HG03045 (cell line): ENCODE measurements around the gene ALKBH6.

ENCODE experiments used
- ATAC-seq: cut with Tn5 transposase; IDR thresholded peaks from one replicate; pipeline ENCODE4 v1.9.1; 2021; ENCODE audit warnings: mild to moderate bottlenecking, moderate library complexity; ENCODE audit not compliant: unreplicated experiment

Gene ALKBH6

DNA sequence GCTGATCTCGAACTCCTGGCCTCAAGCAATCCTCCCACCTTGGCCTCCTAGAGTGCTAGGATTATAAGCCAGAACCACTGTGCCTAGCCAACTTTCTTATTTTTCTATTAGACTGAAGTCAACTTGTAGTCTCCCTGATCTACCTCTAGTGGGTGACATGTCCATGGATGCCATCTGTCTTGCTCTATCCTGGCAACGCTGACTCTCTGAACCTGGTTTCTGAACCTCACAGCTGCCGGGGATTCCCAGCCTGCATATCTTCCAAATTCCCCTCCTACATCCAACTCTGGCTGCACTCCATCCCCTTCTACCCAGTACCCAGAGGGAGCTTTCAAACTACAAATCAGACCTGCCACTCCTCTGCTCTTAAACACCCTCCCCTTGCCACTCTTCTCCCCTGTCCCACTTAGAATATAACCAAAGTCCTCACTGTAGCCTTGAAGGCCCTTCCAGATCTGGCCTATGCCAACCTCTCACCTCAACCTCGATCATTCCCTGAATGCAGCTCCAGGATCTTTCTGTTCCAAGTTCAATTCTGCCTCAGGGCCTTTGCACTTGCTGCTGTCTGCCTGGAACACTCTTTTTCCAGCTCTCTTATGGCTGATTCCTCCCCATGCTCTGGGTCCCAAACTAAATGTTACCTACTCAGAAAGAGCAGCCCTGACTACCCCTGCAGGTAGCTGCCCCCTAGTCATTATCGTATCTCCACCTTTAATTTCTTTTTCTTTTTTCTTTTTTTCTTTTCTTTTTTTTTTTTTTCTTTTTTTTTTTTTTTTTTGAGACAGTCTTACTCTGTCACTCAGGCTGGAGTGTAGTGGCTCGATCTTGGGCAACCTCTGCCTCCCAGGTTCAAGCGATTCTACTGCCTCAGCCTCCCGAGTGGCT, 16.5 kb upstream of the ALKBH6 start:
- no peak for ATAC-seq

GRCh38 chr19:36028313-36029041, 14.5 kb upstream of the ALKBH6 start:
- ATAC-seq: no peak

DNA sequence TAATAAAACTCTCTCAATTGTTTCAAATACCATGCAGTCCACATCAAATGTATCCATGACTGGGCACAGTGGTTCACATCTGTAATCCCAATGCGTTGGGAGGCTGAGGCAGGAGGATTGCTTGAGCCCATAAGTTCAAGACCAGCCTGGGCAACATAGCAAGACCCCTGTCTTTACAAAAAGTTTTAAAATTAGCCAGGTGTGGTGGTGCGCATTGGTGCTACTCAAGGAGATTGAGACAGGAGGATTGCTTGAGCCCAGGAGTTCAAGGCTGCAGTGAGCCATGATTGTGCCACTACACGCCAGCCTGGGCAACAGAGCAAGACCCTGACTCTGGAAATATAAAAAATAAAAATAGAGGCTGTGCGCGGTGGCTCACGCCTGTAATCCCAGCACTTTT, 13.7 kb upstream of the ALKBH6 start:
- ATAC-seq: no peak

DNA sequence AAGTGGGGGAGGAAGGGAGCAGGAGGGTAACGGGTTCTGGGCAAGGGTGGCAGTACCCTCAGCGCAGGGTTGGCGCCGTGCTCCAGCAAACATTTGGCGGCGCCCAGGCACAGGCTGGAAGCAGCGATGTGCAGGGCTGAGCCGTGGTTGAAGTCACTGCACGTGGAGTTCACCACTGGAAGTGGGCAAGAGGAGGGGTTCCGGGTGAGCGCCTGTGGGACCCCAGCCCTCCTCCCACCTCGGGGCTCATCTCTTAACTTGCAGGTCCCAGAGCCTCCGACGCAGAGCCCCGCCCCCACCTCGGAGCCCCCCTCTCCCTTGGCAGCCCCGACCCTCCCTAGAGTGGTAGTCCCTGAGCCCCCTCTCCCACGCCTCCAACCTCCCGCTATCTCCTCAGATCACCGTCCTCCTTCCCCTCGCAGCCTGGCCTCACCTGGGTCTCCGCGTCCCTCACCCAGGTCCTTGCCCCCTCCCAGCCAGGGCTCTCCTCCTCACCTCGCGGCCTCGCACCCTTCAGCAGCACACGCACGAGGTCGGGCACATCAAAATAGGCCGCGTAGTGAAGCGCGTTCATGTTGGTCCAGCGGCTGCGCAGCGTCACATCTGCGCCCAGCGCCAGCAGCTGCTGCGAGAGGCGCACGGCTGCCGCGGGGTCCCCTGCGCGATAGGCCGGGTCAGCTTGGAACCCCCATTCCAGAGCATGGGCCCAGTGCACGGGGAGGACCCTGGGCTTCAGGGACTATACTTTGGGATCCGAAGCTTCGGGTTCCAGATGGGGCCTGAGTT, 12.3 kb upstream of the ALKBH6 start:
- no peak for ATAC-seq

DNA sequence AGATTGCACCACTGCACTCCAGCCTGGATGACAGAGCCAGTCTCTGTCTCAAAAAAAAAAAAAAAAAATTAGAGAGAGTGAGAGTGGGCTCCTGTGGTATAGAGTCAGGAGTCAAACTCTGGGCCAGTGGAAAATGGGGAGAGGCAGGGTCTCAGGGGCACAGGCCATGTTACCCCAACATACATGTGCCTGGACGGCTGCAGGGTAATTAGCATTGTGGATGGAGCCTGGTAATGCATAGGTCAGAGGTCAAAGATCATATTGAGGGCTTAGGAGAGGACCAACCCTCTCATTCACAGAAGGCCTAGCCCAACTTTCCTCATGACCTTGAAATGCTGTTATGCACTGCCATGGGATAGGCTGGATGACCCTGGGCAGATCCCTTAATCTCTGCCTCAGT, 11.5 kb upstream of the ALKBH6 start:
- ATAC-seq: no peak

GRCh38 chr19:36023432-36023831, 9.4 kb upstream of the ALKBH6 start:
- ATAC-seq: no peak

DNA sequence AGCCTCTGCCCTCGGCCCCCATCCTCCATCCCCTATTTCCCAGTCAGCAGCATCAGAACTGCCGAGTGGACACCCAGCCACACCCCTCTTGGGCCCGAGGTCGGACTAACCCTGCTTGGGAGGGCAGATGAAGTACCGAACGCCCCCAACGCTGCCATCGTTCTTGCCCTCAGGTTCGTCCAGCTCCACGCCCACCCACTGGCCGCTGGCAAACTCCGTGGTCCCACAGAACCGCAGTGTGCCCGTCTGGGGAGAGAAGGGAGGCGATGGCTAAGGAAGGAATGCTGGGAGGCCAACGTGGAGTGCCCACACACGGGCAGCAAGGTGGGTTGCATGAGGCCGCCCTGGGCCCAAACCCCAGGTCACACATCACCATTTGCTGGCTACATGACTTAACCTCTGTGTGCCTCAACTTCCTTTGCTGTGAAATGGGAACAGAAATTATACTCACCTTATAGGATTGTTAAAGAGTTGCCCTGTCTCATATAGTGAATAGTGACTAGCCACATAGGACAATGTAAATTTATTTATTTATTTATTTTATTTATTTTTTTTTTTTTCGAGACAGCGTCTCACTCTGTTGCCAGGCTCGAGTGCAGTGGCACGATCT, 5.2 kb upstream of the ALKBH6 start:
- ATAC-seq: no peak

- ATAC-seq: no peak
These were observed 567 bp downstream of the ALKBH6 start for GRCh38 chr19:36013280-36014011.

DNA sequence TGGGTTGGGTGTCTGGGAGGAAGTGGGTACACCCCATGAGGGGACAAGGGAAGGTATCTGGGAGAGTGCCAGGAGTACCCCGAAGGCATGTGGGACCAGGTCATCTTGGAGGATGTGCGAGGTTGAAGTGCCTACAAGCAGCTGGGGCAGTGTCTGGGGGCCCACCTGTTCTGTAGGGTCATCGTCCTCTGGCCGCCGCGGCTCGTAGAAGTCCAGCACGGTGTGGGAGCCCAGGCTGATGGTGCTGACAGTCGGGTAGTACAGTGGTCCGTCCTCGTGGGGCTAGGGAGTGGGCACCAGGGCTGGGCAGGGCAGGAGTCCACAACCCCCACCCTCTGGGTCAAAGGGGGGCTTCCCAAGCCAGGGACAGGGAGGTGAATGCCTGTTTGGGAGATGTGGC, 3.6 kb downstream of the ALKBH6 start:
- no peak for ATAC-seq

- no peak for ATAC-seq
These were observed 4.2 kb downstream of the ALKBH6 start for GRCh38 chr19:36009633-36010379.

DNA sequence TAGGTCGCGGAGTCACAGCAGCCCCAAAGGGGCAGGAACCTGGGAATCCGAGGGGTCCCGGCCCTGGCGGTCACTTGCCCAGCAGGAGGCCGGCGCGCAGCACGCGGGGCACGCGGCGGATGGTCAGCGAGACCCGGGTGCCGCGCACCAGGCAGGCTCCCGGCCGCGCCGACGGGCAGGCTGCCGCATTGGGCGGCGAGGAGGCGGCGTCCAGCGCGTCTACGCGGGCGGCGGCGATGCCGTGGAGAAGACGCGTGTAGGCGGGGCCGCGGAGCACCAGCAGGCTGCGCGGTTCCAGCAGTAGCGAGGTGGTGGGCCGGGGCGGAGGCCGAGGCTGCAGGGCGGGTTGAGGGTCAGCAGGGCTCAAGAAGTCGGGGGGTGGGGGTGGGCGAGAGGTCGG, 4.8 kb downstream of the ALKBH6 start:
- no peak for ATAC-seq

DNA sequence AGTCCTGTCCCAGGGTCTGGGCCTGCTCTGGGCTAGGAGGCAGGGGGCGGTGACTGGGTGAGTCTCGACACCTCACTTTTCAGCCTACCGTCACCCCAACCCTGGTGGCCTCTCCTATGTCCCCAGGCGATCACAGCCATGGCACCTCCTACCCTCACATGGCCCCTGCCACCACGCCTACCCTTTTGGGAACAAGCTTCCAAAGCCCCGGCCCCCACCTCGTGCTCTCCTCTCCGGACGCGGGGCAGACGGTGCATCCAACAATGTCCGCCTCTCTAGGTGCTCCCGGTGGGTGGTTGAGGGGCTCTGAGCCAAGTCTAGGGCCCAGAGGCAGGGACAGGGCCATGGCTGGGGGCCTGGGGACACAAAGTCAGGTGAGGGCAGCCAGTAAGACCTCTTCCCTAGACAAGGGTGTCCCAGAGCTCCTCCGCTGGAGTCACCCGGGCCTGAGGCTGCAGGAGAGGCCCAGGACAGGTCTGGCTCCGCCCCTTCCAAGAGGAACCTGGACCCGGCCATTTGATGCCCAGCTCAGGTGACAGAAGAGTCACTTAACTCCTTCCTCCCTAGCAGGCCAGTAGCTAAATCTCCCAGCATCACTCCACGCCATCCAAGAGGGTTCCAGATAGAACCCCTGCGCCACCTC, 5.6 kb downstream of the ALKBH6 start, which contains the start of gene SYNE4:
Gene SYNE4, minus strand, starts transcription at position 478 of the 643 bp plus-strand sequence. Its CDS starts 132 bp downstream, at position 346.
- ATAC-seq: no peak

DNA sequence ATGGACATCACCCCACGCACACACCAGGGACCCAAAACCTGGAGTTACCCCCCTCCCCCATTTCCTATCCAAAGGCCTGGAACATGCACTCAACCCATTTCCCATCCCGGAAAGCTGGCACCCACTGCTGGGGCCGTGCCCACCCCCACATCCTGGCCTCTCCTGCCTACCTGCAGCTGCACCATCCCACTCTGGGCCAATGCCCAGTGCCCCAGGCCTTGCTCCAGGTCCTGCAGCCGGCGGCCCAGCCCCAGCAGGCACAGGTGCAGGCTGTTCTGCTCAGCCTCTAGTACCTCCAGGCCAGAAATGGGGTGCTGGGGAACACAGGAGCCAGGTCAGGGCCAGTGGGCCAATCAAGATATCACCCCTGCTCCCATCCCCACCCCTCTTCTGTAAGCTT, 7.1 kb downstream of the ALKBH6 start:
- ATAC-seq: no peak

DNA sequence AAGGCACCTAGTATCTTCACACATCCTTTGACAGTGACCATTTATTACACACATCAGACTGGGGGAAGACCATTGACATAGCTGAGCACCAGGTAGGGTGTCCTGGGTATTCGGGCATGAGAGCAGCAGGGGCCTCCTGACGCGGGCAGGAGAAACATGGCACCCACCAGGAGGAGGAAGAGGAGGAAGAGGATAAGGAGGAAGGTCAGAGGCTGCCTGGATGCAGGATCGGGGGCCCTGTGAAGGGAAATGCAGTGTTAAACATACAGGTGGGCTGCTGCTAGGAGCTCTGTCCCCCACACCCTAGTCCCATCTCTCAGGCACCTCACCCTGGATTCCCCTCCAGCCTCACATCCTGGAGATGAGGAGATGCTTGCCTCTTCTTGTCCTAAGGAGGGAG, 10.7 kb downstream of the ALKBH6 start:
- ATAC-seq: no peak

DNA sequence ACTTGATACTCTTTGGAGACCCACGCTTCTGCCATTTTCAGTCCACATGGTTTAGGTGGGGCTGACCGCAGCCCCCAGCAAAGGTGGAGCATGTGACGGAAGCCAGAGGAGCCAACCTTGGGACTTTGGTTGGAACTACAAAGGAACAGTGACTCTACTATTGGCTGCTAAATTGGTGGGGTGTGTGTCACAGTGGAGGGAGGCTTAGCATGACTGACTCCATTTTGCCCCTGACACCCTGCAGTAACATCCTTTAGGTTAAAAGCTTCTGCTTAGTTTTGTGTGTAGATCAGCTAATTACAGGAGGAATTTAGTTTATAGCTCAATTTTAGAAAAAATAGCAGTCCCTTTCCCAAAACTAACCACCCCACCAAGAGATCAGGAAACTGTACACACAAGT, 12.4 kb downstream of the ALKBH6 start:
- ATAC-seq: no peak

DNA sequence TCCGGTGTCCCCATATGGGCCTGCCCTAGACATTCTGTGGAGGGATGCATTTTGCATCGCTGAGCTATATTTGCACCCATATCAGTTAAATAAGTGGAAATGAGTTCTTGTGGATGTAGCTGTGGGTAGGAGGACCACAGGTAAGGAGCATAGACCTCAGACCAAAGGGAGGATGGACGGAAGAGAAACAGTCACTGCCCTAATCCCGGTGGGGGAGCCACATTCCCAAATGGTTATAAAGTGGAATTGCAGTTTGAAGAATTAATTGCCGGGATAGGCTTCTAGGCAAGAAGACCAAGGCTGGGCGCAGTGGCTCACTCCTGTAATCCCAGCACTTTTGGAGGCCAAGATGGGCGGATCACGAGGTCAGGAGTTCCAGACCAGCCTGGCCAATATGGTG, 17.2 kb downstream of the ALKBH6 start:
- no peak for ATAC-seq

DNA sequence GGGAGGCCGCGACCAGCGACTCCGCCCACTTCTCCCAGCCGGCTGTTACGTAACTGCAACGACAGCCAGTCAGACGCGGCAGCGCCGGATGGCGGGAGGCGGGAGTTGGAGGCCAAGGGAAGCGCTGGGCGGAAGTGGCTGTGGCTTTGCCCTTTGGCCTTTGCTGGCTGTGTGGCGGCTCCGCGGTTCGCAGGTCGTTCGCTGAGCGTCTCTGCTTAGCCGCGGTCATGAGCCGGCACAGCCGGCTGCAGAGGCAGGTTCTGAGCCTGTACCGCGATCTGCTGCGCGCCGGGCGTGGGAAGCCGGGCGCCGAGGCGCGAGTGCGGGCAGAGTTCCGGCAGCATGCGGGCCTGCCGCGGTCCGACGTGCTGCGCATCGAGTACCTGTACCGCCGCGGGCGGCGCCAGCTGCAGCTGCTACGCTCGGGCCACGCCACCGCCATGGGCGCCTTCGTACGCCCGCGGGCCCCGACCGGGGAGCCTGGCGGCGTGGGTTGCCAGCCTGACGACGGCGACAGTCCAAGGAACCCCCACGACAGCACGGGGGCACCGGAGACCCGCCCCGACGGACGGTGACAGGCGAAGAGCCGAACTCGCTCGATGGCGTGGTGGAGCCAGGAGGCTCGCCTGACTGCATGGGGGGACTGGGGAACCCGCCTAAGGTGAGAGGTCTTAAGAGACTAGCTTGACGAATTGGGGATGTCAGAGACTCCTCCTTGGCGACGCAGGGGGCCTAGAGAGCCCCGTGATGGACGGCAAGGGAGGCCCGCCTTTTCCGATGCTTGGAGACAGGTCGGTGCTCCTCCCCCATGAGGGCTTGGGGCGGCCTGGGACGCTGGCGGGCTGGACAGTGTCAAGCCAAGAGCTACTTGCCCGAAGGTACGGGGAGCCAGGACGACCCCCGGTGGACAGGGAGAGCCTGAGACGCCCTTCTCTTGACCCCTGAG, 18.7 kb downstream of the ALKBH6 start, which contains the start of gene SDHAF1:
Gene SDHAF1, plus strand, starts transcription at position 141 of the 946 bp plus-strand sequence. Its CDS starts 87 bp downstream, at position 228.
- ATAC-seq: peak; percentile 78
